ENCODE data around the gene SHMT2. TPM values are rescaled to one million over a fixed set of nuclear protein-coding genes. Genes with fewer than 3 reads are reported as not detected.

The SHMT2 gene
- total RNA-seq, 1 donor from 2014 or later: 63.3 TPM

DNA sequence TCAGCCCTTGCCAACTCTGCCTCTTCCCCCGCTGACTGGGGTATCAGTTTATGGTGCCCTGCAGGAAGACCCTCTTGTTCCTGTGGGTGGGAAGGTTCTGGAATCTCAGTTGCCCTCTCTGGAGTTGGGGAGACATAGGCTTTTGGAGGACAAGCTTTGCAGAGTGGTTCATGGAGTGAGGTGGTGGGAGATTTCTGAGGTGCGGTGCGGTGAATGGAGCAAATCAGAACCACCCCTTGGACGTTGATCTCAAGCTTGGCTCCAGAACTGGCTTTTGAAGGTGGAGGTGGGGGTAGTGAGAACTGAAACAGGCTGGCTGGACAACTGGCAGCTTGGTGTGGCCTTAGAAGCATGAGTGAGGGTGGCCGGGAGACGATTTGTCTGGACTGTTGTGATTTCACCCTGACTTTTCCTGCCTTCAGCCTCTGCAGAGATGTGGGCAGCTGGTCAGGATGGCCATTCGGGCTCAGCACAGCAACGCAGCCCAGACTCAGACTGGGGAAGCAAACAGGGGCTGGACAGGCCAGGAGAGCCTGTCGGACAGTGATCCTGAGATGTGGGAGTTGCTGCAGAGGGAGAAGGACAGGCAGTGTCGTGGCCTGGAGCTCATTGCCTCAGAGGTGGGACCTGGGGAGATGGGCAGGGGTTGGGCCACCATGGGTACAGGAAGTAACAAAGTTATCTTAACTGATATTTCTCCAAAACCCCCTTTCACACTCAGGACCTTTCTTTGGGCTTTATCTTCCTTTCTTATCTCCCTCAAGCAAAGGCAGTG is 1.1 kb downstream of the SHMT2 start:
- Mint-ChIP-seq H3K27me3 (ENCODE audit: unreplicated experiment) (peaks cover 22% of the 10 kb centered on the region), H3K4me1 (ENCODE audit: unreplicated experiment) (peaks cover 30% of the 10 kb centered on the region), H3K27ac (ENCODE audit: unreplicated experiment) (peak overlapping the region; percentile 89), H3K9me3 (ENCODE audit: unreplicated experiment) (no peaks in the 10 kb centered on the region), H3K36me3 (ENCODE audit: low read depth, unreplicated experiment) (peaks cover 21% of the 10 kb centered on the region), H3K4me3 (ENCODE audit: unreplicated experiment) (peak overlapping the region; percentile 96)
- TF ChIP-seq, protein P1, sequence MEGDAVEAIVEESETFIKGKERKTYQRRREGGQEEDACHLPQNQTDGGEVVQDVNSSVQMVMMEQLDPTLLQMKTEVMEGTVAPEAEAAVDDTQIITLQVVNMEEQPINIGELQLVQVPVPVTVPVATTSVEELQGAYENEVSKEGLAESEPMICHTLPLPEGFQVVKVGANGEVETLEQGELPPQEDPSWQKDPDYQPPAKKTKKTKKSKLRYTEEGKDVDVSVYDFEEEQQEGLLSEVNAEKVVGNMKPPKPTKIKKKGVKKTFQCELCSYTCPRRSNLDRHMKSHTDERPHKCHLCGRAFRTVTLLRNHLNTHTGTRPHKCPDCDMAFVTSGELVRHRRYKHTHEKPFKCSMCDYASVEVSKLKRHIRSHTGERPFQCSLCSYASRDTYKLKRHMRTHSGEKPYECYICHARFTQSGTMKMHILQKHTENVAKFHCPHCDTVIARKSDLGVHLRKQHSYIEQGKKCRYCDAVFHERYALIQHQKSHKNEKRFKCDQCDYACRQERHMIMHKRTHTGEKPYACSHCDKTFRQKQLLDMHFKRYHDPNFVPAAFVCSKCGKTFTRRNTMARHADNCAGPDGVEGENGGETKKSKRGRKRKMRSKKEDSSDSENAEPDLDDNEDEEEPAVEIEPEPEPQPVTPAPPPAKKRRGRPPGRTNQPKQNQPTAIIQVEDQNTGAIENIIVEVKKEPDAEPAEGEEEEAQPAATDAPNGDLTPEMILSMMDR (IDR thresholded peaks at IDR 0.05; ENCODE audit: unreplicated experiment): no peak
- no peak for DNase-seq (ENCODE audit: low spot score)

DNA sequence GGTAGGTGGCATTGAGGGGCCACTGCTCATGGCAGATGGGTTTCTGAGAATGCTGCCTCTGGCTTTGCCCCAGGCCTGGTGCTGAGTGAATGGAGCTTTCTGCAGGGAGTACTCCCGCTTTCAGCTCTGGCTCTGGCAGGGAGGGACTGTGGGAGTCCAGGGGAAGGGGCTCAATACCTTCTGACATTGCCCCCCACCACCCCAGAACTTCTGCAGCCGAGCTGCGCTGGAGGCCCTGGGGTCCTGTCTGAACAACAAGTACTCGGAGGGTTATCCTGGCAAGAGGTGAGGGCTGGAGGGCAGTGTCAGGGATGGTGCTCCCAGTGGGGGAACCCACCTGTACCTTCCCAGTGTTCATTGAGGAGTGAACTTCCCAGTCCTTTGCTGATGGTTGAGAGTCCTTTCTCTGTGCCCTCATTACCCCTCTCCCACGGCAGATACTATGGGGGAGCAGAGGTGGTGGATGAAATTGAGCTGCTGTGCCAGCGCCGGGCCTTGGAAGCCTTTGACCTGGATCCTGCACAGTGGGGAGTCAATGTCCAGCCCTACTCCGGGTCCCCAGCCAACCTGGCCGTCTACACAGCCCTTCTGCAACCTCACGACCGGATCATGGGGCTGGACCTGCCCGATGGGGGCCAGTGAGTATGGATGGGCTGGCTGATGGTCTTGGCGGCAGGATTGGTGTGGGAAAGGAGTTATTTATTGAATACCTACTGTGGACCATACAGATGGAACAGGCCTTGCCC is 1.9 kb downstream of the SHMT2 start:
- peaks cover 21% of the 10 kb centered on the region for H3K36me3 Mint-ChIP-seq (ENCODE audit: low read depth, unreplicated experiment)
- TF ChIP-seq, protein P1 (IDR thresholded peaks at IDR 0.05; ENCODE audit: unreplicated experiment): no peak
- no peak for DNase-seq (ENCODE audit: low spot score)
- no peak overlapping the region for H3K27ac Mint-ChIP-seq (ENCODE audit: unreplicated experiment)
- H3K9me3 Mint-ChIP-seq (ENCODE audit: unreplicated experiment): no peaks in the 10 kb centered on the region
- peak overlapping the region; percentile 96 for H3K4me3 Mint-ChIP-seq (ENCODE audit: unreplicated experiment)
- H3K4me1 Mint-ChIP-seq (ENCODE audit: unreplicated experiment): peaks cover 27% of the 10 kb centered on the region
- peaks cover 20% of the 10 kb centered on the region for H3K27me3 Mint-ChIP-seq (ENCODE audit: unreplicated experiment)

DNA sequence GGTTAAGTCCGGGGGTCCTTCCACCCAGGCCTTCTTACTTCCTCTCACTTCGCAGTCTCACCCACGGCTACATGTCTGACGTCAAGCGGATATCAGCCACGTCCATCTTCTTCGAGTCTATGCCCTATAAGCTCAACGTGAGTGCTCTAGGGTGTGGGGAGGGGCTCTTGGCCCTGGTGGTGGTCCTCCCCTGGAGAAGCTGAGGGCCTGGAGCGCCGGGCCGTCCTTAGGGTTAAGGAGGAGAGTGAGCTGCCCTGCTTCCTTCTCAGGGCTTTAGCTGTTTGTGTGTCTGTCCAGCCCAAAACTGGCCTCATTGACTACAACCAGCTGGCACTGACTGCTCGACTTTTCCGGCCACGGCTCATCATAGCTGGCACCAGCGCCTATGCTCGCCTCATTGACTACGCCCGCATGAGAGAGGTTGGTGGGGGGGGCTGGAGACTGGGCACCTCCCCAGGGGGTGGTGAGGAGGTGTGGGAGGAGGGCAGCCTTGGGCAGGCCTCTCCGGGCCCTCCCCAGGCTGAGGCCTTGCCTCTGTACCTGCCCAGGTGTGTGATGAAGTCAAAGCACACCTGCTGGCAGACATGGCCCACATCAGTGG is 2.7 kb downstream of the SHMT2 start:
- TF ChIP-seq, protein P1 (IDR thresholded peaks at IDR 0.05; ENCODE audit: unreplicated experiment): no peak
- Mint-ChIP-seq H3K4me1 (ENCODE audit: unreplicated experiment) (peaks cover 25% of the 10 kb centered on the region), H3K4me3 (ENCODE audit: unreplicated experiment) (no peak overlapping the region), H3K27ac (ENCODE audit: unreplicated experiment) (no peak overlapping the region), H3K27me3 (ENCODE audit: unreplicated experiment) (peaks cover 22% of the 10 kb centered on the region), H3K9me3 (ENCODE audit: unreplicated experiment) (no peaks in the 10 kb centered on the region), H3K36me3 (ENCODE audit: low read depth, unreplicated experiment) (peaks cover 21% of the 10 kb centered on the region)
- DNase-seq (ENCODE audit: low spot score): no peak

DNA sequence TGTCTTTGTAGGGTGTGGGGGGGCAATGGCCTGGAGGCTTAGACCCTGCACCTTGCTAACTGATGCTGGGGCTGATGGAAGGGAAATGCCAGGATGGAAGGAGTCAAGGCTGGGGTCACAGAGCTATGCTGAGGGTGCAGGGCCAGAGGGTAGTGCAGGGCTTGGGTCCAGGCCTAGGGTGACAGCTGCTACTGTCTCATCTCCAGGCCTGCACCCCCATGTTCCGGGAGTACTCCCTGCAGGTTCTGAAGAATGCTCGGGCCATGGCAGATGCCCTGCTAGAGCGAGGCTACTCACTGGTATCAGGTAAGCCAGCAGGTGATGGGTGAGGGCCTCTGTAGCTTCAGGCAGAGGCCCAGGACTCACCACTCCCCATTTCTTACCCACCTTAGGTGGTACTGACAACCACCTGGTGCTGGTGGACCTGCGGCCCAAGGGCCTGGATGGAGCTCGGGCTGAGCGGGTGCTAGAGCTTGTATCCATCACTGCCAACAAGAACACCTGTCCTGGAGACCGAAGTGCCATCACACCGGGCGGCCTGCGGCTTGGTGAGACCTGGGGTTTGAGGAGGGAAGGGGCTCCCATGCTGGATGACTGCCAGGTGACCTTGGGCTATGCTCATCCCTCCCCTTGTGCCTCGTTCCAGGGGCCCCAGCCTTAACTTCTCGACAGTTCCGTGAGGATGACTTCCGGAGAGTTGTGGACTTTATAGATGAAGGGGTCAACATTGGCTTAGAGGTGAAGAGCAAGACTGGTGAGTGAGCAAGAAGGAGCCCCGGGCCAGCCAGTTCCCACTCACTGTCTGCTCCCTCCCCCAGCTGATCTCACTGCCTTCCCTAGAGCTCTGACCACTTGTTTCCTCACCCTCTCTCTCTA is 4.1 kb downstream of the SHMT2 start:
- Mint-ChIP-seq H3K36me3 (ENCODE audit: low read depth, unreplicated experiment) (peaks cover 24% of the 10 kb centered on the region), H3K27me3 (ENCODE audit: unreplicated experiment) (peaks cover 24% of the 10 kb centered on the region), H3K9me3 (ENCODE audit: unreplicated experiment) (no peaks in the 10 kb centered on the region), H3K4me3 (ENCODE audit: unreplicated experiment) (peak overlapping the region; percentile 59), H3K27ac (ENCODE audit: unreplicated experiment) (no peak overlapping the region), H3K4me1 (ENCODE audit: unreplicated experiment) (peaks cover 27% of the 10 kb centered on the region)
- no peak for DNase-seq (ENCODE audit: low spot score)
- TF ChIP-seq, protein P1 (IDR thresholded peaks at IDR 0.05; ENCODE audit: unreplicated experiment): no peak
